ENCODE measurements around the gene KANK3. TPM values are rescaled to one million over a fixed set of nuclear protein-coding genes. Genes with fewer than 3 reads are reported as not detected.

The KANK3 gene
- total and polyA plus RNA-seq, 2 of the 8 experiments (the other 6 are each of a cell fraction or from before 2014, with no cell fraction given), result 2.5 to 4.2 TPM

- no peak for TF ChIP-seq MAX (IDR thresholded peaks at IDR 0.05)
- TF ChIP-seq ASH2L (IDR thresholded peaks at IDR 0.05; ENCODE audit: low read length), result no peak
- TF ChIP-seq TEAD4 (IDR thresholded peaks at IDR 0.05; ENCODE audit: low read depth, low read length), result no peak
- no peak for TF ChIP-seq USF2 (IDR thresholded peaks at IDR 0.05; ENCODE audit: low read length)
- no peak for TF ChIP-seq POLR2AphosphoS5 (IDR thresholded peaks at IDR 0.05; ENCODE audit: low read depth, low read length)
- TF ChIP-seq RXRA (IDR thresholded peaks at IDR 0.05; ENCODE audit: insufficient read depth, low read depth, low read length), result no peak
- TF ChIP-seq CHD1 (IDR thresholded peaks at IDR 0.05; ENCODE audit: low read depth, low read length), result no peak
- TF ChIP-seq FOSL1 (IDR thresholded peaks at IDR 0.05; ENCODE audit: insufficient read depth, low read depth, low read length), result no peak
- TF ChIP-seq CBX8 (IDR thresholded peaks at IDR 0.05; ENCODE audit: borderline replicate concordance, low read depth, low read length), result no peak
These were observed 31.4 kb downstream of the KANK3 start (continued) for GRCh38 chr19:8311461-8312260.
